HAP-1 (cell line): Measurements from ENCODE around the gene AHDC1.

ENCODE experiments used
- DNase-seq, 2 experiments: peaks; one replicate each; pipeline ENCODE4 v3.0.0-alpha.2; 2016 to 2020; ENCODE audit warnings: low spot score in 2 of 2
- H3K27me3 ChIP-seq: fragments of 250-450 bp; sonication (Bioruptor Pico); 2 replicates; pipeline ENCODE4 v1.5.1; 2020; ENCODE audit warnings: low read depth, mild to moderate bottlenecking, moderate library complexity
- H3K36me3 ChIP-seq: fragments of 250-450 bp; sonication (Bioruptor Pico); replicated peaks from 2 replicates; pipeline ENCODE4 v1.5.1; 2020; ENCODE audit warnings: mild to moderate bottlenecking
- H3K4me1 ChIP-seq: fragments of 250-450 bp; sonication (Bioruptor Pico); 2 replicates; pipeline ENCODE4 v1.5.1; 2020; ENCODE audit warnings: mild to moderate bottlenecking
- H3K4me3 ChIP-seq: fragments of 250-450 bp; sonication (Bioruptor Pico); 2 replicates; pipeline ENCODE4 v1.5.1; 2020; ENCODE audit warnings: mild to moderate bottlenecking, moderate library complexity
- H3K9me3 ChIP-seq: fragments of 250-450 bp; sonication (Bioruptor Pico); 2 replicates; pipeline ENCODE4 v1.5.1; 2020; ENCODE audit warnings: mild to moderate bottlenecking, moderate library complexity
- in situ Hi-C: fragments of 300-500 bp; cut with MboI; formaldehyde crosslinking; loops from 3 replicates; pipeline ENCODE4 v1.14.3; 2020; ENCODE audit warnings: low sequenced_read_pairs, inconsistent platforms, mixed read lengths

Gene AHDC1

DNA sequence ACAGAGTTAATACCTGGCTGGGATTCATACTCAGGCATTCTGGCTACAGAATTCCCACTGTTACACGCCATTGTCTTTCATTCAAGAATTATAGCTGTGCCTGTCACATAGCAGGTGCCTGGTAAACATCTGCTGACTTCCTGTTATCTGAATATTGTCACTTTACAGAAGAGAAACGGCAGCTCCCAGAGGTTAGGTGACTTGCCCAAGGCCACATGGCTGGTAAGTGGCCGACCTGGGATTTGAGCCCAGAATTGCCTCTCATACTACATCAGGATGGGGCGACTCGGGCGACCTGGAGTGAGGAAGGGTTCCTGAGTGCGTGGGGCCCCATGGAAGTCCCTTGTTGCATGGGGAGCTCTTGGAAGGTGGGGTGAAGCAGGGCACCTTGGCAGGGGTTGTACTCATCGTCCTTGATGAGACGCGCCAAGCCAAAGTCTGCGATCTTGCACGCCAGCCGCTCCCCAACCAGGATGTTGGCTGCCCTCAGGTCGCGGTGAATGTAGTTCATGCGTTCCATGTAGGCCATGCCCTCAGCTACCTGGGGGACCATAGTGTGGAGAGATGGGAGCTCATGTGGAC, 10.2 kb upstream of the AHDC1 start:
- H3K27me3 ChIP-seq = no peaks in the 10 kb centered on the region; the same call in 1 of the 2 replicates
- no peaks in the 10 kb centered on the region for H3K4me1 ChIP-seq
- no peak for DNase-seq
- no peaks in the 10 kb centered on the region for H3K36me3 ChIP-seq
- H3K9me3 ChIP-seq = no peaks in the 10 kb centered on the region
- in situ Hi-C loops = no loop called here
- H3K4me3 ChIP-seq = no peak overlapping the region

DNA sequence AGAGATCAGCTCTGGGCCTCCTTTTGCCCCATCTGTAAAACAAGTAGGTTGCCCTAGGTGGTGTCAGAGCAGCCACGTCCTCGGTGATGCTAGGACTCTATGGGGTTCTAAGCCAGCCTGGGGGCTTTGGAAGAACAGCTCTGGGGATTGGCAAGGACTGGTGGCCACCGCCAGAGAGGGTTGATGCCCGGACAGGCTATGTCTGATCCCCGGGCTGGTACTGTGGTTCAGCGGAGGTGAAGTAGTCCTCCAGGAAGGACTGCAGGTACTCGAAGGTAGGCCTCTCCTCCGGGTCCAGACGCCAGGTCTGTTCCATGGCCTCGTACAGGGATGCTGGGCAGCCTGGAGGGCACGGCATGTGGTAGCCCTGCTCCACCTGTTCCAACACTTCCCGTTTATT, 8.8 kb upstream of the AHDC1 start:
- in situ Hi-C loops = no loop called here
- Histone ChIP-seq H3K4me1 (no peaks in the 10 kb centered on the region), H3K36me3 (no peaks in the 10 kb centered on the region), H3K4me3 (no peak overlapping the region), H3K9me3 (no peaks in the 10 kb centered on the region), H3K27me3 (no peaks in the 10 kb centered on the region; the same call in 1 of the 2 replicates)
- DNase-seq = no peak

DNA sequence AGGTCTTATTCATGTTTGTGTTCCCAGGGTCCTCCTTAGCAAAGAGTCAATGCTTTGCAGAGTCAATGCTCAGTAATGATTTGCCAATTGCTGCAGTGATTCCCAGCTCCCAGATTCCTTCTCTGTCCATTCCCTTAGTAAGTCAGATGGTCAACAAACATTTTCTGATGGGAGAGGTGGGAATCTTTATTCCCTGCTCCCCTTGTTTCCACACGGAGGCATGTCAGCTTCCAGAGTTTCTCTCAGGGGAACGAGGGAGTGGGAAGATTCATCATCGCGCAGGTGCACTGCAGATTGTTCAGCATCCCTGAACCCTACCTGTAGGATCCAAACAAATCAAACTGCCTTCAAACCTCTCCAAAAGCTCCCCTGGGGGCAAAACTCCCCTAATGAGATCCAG, 7.5 kb upstream of the AHDC1 start:
- H3K27me3 ChIP-seq = no peaks in the 10 kb centered on the region; the same call in 1 of the 2 replicates
- no peak overlapping the region for H3K4me3 ChIP-seq
- no peaks in the 10 kb centered on the region for H3K36me3 ChIP-seq
- in situ Hi-C loops = no loop called here
- no peaks in the 10 kb centered on the region for H3K9me3 ChIP-seq
- no peaks in the 10 kb centered on the region for H3K4me1 ChIP-seq
- no peak for DNase-seq

DNA sequence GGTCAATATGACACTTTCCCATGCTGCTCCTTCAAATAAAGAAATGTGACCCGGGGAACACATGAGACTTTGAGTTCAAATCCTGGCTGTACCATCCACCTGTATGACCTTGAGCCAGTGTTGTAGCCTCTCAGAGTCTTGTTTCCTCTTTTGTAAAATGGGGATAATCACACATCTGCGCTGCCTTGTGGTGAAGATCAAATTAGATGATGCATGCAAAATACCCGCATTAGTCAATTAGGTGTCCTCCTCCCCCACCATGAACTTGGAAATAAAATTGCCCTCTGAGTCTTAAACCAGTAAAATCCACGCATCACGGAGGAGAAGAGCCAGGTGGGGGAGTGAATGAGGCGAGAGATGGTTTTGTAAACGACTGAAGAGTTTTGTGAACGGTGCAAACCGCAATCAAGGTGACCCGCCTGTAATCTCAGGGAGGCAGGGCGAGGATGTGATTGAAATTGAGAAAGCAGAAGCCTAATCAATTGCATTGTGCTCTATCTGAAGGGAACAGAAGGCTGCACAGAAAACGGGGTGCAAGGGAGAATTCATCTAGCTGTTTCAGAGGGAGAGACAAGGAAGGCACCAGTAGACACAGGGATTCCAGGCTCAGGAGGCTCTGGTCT, 5.8 kb upstream of the AHDC1 start:
- H3K36me3 ChIP-seq = no peaks in the 10 kb centered on the region
- H3K27me3 ChIP-seq = no peaks in the 10 kb centered on the region; the same call in 1 of the 2 replicates
- no peak overlapping the region for H3K4me3 ChIP-seq
- in situ Hi-C loops = loop anchor here (5.0 kb wide), 1 partner anchor 48 kb away; no protein-coding TSS in a partner anchor
- no peaks in the 10 kb centered on the region for H3K4me1 ChIP-seq
- no peaks in the 10 kb centered on the region for H3K9me3 ChIP-seq
- DNase-seq = no peak

DNA sequence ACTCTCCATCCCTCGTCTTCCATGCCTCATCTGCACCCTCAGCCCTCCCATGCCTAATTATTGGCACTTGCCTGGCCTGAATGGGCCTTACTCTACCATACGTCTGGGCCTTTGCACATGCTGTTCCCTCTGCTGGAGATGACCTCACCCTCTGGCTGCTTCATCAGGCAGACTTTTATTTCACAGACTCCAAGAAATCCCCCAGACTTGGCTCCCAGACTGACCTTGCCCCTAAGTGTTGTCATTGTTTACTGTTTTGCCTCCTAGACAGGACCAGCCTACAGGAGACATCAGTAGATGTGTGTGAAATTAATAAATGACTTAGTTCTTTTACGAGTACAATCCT, 5.2 kb upstream of the AHDC1 start:
- H3K4me3 ChIP-seq = no peak overlapping the region
- no peaks in the 10 kb centered on the region; the same call in 1 of the 2 replicates for H3K27me3 ChIP-seq
- H3K36me3 ChIP-seq = no peaks in the 10 kb centered on the region
- DNase-seq = no peak
- H3K4me1 ChIP-seq = no peaks in the 10 kb centered on the region
- in situ Hi-C loops = loop anchor here (5.0 kb wide), 1 partner anchor 48 kb away; no protein-coding TSS in a partner anchor
- no peaks in the 10 kb centered on the region for H3K9me3 ChIP-seq

DNA sequence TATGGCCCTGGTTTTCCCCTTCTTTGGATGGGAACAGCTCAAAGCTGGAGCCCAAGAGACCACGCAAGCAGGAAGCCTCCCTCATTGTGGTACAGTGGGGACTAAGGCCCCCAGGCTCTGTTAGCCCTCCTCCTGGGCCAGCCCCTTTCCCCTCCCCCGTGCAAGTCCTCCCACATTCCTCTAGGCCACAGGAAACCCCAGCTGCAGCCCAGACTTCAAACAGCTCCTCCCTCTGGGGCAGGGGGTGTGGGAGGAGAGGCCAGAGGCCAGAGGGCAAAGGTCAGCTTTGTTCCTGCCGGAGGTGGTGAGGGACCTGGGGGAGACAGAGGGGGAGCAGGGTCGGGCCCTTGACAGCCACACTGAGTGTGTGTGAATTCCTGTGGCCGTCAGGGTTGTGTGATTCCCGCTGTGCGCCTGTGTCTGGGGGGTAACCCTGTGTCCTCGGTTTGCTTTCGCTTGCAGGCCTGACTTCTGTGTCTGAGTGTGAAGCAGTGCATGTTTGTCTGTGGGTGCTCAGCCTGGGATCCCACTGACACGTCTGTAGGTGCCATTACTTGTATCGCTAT, 3.4 kb upstream of the AHDC1 start:
- Histone ChIP-seq H3K36me3 (no peaks in the 10 kb centered on the region), H3K4me1 (no peaks in the 10 kb centered on the region), H3K9me3 (no peaks in the 10 kb centered on the region), H3K4me3 (no peak overlapping the region), H3K27me3 (no peaks in the 10 kb centered on the region; the same call in 1 of the 2 replicates)
- in situ Hi-C loops = loop anchor here (5.0 kb wide), 1 partner anchor 50 kb away; no protein-coding TSS in a partner anchor
- no peak for DNase-seq

DNA sequence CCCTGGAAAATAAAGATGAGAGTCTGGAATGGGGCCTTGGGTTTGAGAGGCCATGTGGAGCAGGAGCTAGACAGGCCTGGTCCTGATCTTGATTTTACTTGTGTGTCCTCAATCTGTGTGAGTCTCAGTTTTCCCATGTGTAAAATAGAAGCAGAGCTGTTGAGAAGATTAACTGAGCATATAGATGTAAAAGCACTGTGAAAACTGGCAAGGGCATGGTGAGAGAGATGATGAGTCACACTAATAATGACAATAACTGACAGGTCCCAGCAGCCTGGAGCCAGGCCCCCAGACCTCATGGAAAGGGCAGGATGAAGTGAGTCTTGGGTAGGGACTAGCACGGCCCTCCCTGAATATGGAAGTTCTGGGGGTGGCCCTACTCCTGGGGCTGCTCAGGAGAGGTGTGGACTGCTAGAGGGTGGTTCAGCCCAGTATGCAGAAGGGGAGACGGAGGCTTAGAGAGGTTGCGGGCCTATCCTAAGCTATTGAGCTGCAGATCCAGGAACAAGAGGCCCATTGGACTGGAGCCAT, 2.8 kb upstream of the AHDC1 start:
- no peak for DNase-seq
- Histone ChIP-seq H3K36me3 (no peaks in the 10 kb centered on the region), H3K9me3 (no peaks in the 10 kb centered on the region), H3K27me3 (no peaks in the 10 kb centered on the region; the same call in 1 of the 2 replicates), H3K4me3 (no peak overlapping the region), H3K4me1 (no peaks in the 10 kb centered on the region)
- in situ Hi-C loops = loop anchor here (5.0 kb wide), 1 partner anchor 51 kb away; no protein-coding TSS in a partner anchor

DNA sequence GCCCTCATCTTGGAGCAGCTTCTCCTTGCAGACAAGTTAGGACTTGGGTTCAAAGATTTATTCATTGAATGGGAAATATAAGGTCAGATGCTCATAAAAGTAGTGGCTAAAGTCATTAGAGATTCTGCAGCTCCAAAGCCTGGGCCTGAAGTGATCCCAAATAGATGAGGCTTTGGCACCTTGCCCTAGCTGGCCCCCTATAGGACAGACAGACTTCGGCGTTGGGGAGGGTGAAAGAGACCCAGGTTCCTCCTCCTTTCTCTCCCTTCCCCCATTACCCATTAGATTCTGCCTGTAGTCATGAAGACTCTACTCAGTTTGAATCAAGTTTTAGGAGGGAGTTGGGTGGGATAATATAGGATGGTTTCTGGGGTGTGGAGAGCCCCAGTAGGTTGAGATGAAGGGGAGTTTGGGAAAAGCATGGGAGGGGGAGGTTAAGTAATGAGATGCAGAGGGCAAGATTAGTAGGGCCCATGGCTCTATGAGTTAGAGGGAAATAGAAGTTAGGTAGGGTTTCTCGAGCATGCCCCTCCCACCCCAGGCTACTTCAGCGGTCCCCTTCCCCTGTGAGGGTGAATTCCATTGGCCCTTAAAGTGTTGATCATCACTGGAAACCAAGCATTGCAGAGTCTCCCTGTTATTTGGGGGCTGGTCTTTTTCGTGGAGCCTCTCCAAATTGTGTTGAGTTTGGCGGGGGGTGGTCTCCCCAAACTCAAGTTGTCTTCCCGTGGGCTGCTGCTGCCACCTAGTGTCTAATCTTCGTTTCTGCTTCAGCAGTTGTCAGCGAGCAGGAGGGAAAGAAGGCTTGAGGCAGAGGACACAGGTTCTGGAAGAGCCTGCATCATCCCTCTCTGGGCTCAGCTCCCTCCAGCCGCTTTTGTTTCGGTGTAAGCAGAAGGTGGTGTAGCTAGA, 2.1 kb upstream of the AHDC1 start:
- Histone ChIP-seq H3K9me3 (no peaks in the 10 kb centered on the region), H3K27me3 (no peaks in the 10 kb centered on the region; the same call in 1 of the 2 replicates), H3K4me3 (no peak overlapping the region), H3K36me3 (no peaks in the 10 kb centered on the region), H3K4me1 (no peaks in the 10 kb centered on the region)
- in situ Hi-C loops = loop anchor here (5.0 kb wide), 1 partner anchor 51 kb away; no protein-coding TSS in a partner anchor
- DNase-seq = peak; percentile 52 to 76

DNA sequence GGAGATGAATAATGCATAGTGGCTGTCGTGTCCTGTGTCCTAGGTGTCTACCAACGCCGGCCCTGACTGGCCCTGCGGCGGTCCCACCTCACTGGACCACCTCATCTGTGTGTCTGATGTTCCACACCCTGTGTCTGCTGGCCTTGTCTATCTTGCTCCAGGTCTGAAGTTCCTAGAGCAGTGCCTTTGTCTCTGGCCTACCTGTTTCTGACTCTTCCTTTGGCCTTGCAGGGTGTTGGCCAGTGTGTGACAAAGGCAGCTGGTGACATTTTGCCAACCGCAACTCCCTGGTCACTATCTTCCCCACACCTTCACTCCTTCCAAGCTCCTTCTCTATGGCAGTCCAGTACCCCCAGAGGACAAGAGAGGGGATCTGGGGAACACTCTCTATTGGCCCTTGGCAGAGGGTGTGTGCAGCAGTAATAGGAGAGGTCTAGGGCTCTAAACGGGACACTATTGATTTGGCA, 1.4 kb upstream of the AHDC1 start:
- Histone ChIP-seq H3K9me3 (no peaks in the 10 kb centered on the region), H3K4me3 (no peak overlapping the region), H3K27me3 (no peaks in the 10 kb centered on the region; the same call in 1 of the 2 replicates), H3K4me1 (no peaks in the 10 kb centered on the region), H3K36me3 (no peaks in the 10 kb centered on the region)
- no peak for DNase-seq
- in situ Hi-C loops = loop anchor here (5.0 kb wide), 1 partner anchor 52 kb away; no protein-coding TSS in a partner anchor

DNA sequence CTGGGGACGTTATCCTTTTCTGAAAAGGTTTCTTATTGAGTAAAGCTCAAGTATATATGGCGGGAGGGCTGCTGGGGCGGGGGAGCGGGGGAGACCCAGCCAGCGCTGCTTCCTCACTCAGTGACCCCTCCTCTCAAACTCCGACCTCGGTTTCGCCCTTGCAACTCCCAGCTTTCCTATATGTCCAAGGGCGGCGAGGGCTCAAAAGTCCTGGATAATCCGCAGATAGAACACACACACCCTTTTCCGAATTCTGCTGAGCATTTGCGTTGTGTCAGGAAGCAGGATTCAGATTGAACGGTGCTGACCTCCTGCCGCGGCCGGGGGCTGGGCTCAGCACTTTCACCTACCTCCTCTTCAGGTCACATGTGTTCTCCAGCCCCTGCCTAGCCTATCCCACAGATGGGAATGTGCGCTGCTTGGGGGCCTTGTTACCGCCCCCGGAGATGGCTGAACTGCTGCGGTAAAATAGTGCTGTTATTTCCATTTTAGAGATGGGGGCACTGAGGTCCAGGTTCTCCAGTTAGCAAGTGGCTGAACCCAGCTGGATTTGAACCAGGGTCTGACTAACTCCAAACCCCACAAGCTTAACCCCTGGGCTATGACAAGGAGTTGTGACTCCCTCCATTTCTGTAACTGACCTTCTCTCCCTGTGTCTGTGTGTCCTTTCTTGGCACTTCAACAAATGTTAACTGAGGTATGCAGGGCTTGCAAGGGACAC, 795 bp upstream of the AHDC1 start:
- no peaks in the 10 kb centered on the region for H3K27me3 ChIP-seq
- H3K36me3 ChIP-seq = no peaks in the 10 kb centered on the region
- DNase-seq = no peak
- peak overlapping the region; percentile 67 for H3K4me3 ChIP-seq
- in situ Hi-C loops = loop anchor here (5.0 kb wide), 1 partner anchor 53 kb away; no protein-coding TSS in a partner anchor
- H3K4me1 ChIP-seq = no peaks in the 10 kb centered on the region
- H3K9me3 ChIP-seq = no peaks in the 10 kb centered on the region

DNA sequence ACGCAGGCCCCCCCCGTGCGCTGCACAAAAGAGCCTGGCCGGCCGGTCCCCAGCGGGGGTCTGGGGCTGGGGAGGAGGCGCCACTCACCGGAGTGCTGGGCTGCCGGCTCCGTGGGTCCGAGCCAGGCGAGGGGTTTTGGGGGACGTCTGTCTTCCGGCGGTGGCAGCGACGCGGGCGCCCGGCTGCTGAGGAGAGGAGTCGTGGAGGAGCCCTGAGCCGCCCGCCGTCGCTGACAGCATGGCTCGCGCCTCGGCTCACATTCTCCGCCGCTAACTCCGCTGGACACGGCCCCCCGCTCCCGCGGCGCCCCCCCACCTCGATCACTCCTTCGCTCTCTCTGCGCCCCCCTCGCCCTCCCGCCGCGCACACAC, 649 bp downstream of the AHDC1 start:
- in situ Hi-C loops = no loop called here
- Histone ChIP-seq H3K36me3 (no peaks in the 10 kb centered on the region), H3K4me3 (peak overlapping the region; percentile 67), H3K4me1 (no peaks in the 10 kb centered on the region), H3K9me3 (no peaks in the 10 kb centered on the region), H3K27me3 (no peaks in the 10 kb centered on the region)
- peak in 1 of 2 experiments; percentile 58 for DNase-seq

DNA sequence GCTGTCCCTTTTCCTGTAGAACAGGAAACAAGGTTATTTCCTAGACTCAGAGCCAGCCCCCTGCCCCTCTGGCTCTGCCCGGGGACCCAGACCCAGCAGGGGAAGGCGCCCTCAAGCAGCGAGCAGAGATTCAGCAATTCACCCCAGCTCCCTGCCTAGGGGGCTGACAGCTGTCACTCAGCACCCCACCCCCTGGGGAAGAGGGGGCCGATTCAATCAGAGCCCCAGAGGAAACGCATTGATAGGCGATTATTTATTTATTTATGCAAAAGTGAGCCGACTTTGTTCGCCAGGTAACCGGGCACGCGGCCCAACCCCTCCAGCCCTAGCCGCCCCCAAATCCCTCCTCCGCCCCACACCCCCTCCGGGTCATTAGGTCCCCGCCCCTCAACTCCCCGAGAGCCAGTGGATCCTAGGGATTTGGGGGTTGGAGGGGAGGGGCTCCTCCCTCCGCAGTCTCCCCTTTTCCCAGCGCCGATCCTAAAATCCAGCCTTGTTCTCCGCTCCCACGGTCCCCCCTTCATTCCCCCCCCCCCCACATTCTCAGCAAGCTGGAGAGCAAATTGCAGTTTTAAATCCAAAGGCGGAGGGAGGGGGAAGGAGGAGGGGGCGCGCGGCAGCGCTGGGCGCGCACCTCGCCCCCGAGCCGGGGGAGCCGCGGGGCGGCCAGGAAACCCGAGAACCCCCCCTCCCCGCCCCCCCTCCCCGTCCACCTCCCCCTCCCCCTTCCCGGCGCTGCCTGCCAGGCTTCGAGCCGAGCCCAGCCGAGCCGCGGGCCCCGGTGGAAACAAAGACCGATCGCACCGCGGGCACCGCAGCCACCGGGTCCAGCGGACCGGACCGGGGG, 1.3 kb downstream of the AHDC1 start:
- Histone ChIP-seq H3K27me3 (no peaks in the 10 kb centered on the region), H3K4me1 (no peaks in the 10 kb centered on the region), H3K9me3 (no peaks in the 10 kb centered on the region), H3K36me3 (no peaks in the 10 kb centered on the region), H3K4me3 (peak overlapping the region; percentile 67)
- peak in 1 of 2 experiments; percentile 46 for DNase-seq
- in situ Hi-C loops = no loop called here
